Spinal cord (tissue), 10 donors: Measurements from ENCODE around the gene ZNF649. TPM values are rescaled to one million over a fixed set of nuclear protein-coding genes. Genes with fewer than 3 reads are reported as not detected.
"Not testable (repeated sequence)": the region's sequence is repeated elsewhere in the genome, so short reads cannot be mapped to it uniquely, and the experiment has no call there.

Experiments
- DNase-seq, 6 donors: peaks; one replicate each; pipeline versions ENCODE4 v3.0.0 to v3.0.0-alpha.2; 2013 to 2015; ENCODE audit warnings: low spot score in 6 of 6, low read depth in 4 of 6
- H3K27ac ChIP-seq: one replicate; pipeline ENCODE4 v1.5.1; 2013; ENCODE audit warnings: low read depth, low read length, control low read depth
- H3K27me3 ChIP-seq: one replicate; pipeline ENCODE4 v1.6.1; 2013; ENCODE audit warnings: low read length; ENCODE audit not compliant: control insufficient read depth, insufficient read depth
- H3K36me3 ChIP-seq: one replicate; pipeline ENCODE4 v1.6.1; 2013; ENCODE audit warnings: low read length; ENCODE audit not compliant: control insufficient read depth, insufficient read depth
- H3K4me1 ChIP-seq: one replicate; pipeline ENCODE4 v1.6.1; 2013; ENCODE audit warnings: low read length; ENCODE audit not compliant: control insufficient read depth, insufficient read depth
- H3K4me3 ChIP-seq: one replicate; pipeline ENCODE4 v1.5.1; 2013; ENCODE audit warnings: low read depth, low read length, control low read depth
- H3K9me3 ChIP-seq: one replicate; pipeline ENCODE4 v1.6.1; 2013; ENCODE audit warnings: low read length; ENCODE audit not compliant: control insufficient read depth, insufficient read depth
- WGBS: methylation state at CpG from one replicate; pipeline ENCODE4 v1.1.5; 2013; ENCODE audit warnings: missing lambda C conversion rate; ENCODE audit not compliant: insufficient coverage; 5-methylcytosine and 5-hydroxymethylcytosine counted together
- polyA plus RNA-seq, 2 donors: library from polyadenylated mRNA; unstranded; fragments of 120-200 nt; gene quantifications; one replicate each; pipeline ENCODE4 v1.2.1, GENCODE V29; 2013; ENCODE audit not compliant: insufficient read length in 2 of 2
- total RNA-seq, 2 donors: library from RNA; depleted of rRNA in 1 of 2; stranded (reverse); fragments of 120-200 nt in 1 of 2; fragments of >200 nt in 1 of 2; gene quantifications; one replicate each; pipeline versions ENCODE4 v1.2.3 to v1.2.4, GENCODE V29; 2013 to 2014
- donor health status: healthy.

The ZNF649 gene
- total and polyA plus RNA-seq, 4 donors, result 28.4 to 36.4 (median 33.9) TPM

DNA sequence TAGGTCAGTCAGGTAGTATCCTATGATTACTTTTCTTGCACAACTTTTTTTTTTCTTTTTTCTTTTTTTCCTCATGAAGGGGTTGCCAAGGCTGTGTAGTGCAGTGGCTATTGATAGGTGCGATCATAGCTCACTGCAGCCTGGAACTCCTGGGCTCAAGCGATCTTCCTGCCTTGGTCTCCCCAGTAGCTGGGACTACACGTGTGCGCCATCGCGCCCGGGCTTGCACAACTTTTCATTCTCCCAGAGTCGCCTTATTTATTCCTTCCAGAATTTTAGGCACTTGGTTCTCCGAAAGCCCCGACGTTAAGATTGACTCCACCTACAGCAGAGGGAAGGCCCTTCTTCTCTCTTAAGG, 21.6 kb upstream of the ZNF649 start:
- peak overlapping the region; percentile 95 for H3K27ac ChIP-seq
- H3K9me3 ChIP-seq, result peaks cover 13% of the 10 kb centered on the region
- peaks cover 3% of the 10 kb centered on the region for H3K36me3 ChIP-seq
- peak overlapping the region; percentile 83 for H3K4me3 ChIP-seq
- peaks cover 10% of the 10 kb centered on the region for H3K4me1 ChIP-seq
- WGBS, result 13% methylated on average over 11 of the region's 11 CpGs
- DNase-seq, result no peak
- H3K27me3 ChIP-seq, result no peaks in the 10 kb centered on the region

GRCh38 chr19:51921949-51922348, 17.1 kb upstream of the ZNF649 start:
- WGBS, result 87% methylated on average over 6 of the region's 8 CpGs
- Histone ChIP-seq H3K27me3 (no peaks in the 10 kb centered on the region), H3K4me1 (no peaks in the 10 kb centered on the region), H3K27ac (no peak overlapping the region), H3K4me3 (no peak overlapping the region), H3K36me3 (no peaks in the 10 kb centered on the region), H3K9me3 (peaks cover 15% of the 10 kb centered on the region)
- no peak for DNase-seq

- Histone ChIP-seq H3K9me3 (peaks cover 20% of the 10 kb centered on the region), H3K4me1 (no peaks in the 10 kb centered on the region), H3K36me3 (no peaks in the 10 kb centered on the region), H3K27ac (no peak overlapping the region), H3K4me3 (no peak overlapping the region), H3K27me3 (no peaks in the 10 kb centered on the region)
- 93% methylated on average over 3 of the region's 3 CpGs for WGBS
- no peak for DNase-seq
Measured at GRCh38 chr19:51919606-51920005, 14.8 kb upstream of the ZNF649 start.

- no peak overlapping the region for H3K4me3 ChIP-seq
- no peaks in the 10 kb centered on the region for H3K27me3 ChIP-seq
- no peaks in the 10 kb centered on the region for H3K36me3 ChIP-seq
- H3K27ac ChIP-seq, result no peak overlapping the region
- H3K4me1 ChIP-seq, result no peaks in the 10 kb centered on the region
- peaks cover 12% of the 10 kb centered on the region for H3K9me3 ChIP-seq
- WGBS, result 86% methylated on average over 1 of the region's 1 CpG
- DNase-seq, result no peak
Measured at GRCh38 chr19:51916167-51916566, 11.3 kb upstream of the ZNF649 start.

- no peak overlapping the region for H3K27ac ChIP-seq
- no peak for DNase-seq
- H3K36me3 ChIP-seq, result no peaks in the 10 kb centered on the region
- H3K4me3 ChIP-seq, result no peak overlapping the region
- no peaks in the 10 kb centered on the region for H3K4me1 ChIP-seq
- no CpG with 5 or more reads among the region's 5 CpGs for WGBS
- no peaks in the 10 kb centered on the region for H3K27me3 ChIP-seq
- peaks cover 12% of the 10 kb centered on the region for H3K9me3 ChIP-seq
Measured at GRCh38 chr19:51915324-51915867, 10.6 kb upstream of the ZNF649 start.

- H3K27ac ChIP-seq, H3K9me3 ChIP-seq, DNase-seq, H3K4me1 ChIP-seq, H3K27me3 ChIP-seq, H3K4me3 ChIP-seq, H3K36me3 ChIP-seq: not testable (repeated sequence)
- 29% methylated on average over 2 of the region's 5 CpGs for WGBS
Measured at GRCh38 chr19:51907981-51908380, 3.2 kb upstream of the ZNF649 start.

- H3K27ac ChIP-seq, result not testable (repeated sequence)
Measured at GRCh38 chr19:51906108-51906507, 1.3 kb upstream of the ZNF649 start.

DNA sequence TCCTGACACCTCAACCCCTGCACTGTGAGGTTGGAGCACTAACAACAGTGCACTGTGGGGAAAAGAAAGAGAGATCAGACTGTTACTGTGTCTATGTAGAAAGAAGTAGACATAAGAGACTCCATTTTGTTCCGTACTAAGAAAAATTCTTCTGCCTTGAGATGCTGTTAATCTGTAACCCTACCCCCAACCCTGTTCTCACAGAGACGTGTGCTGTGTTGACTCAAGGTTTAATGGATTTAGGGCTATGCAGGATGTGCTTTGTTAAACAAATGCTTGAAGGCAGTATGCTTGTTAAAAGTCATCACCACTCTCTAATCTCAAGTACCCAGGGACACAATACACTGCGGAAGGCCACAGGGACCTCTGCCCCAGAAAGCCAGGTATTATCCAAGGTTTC, 822 bp upstream of the ZNF649 start:
- DNase-seq, H3K4me3 ChIP-seq, H3K36me3 ChIP-seq, H3K4me1 ChIP-seq, H3K27ac ChIP-seq, H3K27me3 ChIP-seq, H3K9me3 ChIP-seq: not testable (repeated sequence)
- no CpG with 5 or more reads among the region's 3 CpGs for WGBS

More at GRCh38 chr19:51906108-51906507, 1.3 kb upstream of the ZNF649 start:
- not testable (repeated sequence) for H3K9me3 ChIP-seq, H3K36me3 ChIP-seq, H3K4me1 ChIP-seq, DNase-seq, H3K4me3 ChIP-seq, H3K27me3 ChIP-seq
- 19% methylated on average over 5 of the region's 9 CpGs for WGBS

DNA sequence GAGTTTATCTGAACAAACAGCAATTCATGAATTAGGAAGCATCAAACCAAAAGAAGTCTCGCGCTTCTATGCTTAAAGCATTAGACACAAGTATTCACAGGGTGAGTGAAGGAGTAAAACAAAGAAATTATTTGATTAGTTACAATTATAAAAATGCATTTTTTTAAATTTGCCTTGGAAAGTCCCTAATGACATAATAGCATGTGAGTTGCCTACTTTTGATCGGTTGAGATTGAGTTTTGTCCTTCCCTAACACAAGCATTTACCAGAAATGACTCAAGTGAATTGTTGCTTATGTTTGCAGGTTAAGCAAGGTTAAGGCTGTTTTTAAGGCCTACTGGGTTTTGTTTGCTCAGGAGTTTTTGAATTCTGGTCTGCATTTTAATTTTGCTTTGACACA, 389 bp upstream of the ZNF649 start:
- no peaks in the 10 kb centered on the region for H3K9me3 ChIP-seq
- peaks cover 5% of the 10 kb centered on the region for H3K4me1 ChIP-seq
- no CpG with 5 or more reads among the region's 3 CpGs for WGBS
- H3K27ac ChIP-seq, result no peak overlapping the region
- peaks cover 9% of the 10 kb centered on the region for H3K27me3 ChIP-seq
- peaks cover 3% of the 10 kb centered on the region for H3K36me3 ChIP-seq
- no peak overlapping the region for H3K4me3 ChIP-seq
- no peak for DNase-seq

- peaks cover 5% of the 10 kb centered on the region for H3K4me1 ChIP-seq
- 46% methylated on average over 2 of the region's 8 CpGs for WGBS
- H3K36me3 ChIP-seq, result peaks cover 19% of the 10 kb centered on the region
- peak overlapping the region; percentile 78 for H3K4me3 ChIP-seq
- H3K27me3 ChIP-seq, result peaks cover 9% of the 10 kb centered on the region
- no peaks in the 10 kb centered on the region for H3K9me3 ChIP-seq
- no peak overlapping the region for H3K27ac ChIP-seq
- peak in 3 of 6 donors; percentile 63 to 81 (median 68) for DNase-seq
Measured at GRCh38 chr19:51903192-51903591, 1.6 kb downstream of the ZNF649 start.
